GM12864 (cell line): ENCODE data around the gene SH3D19.

ENCODE experiments used
- DNase-seq: peaks from one replicate; pipeline ENCODE4 v3.0.0-alpha.2; 2011; ENCODE audit warnings: low read depth
- H3K4me3 ChIP-seq: 2 replicates; pipeline ENCODE4 v1.5.1; 2011; ENCODE audit warnings: mild to moderate bottlenecking, low read depth, low read length, control low read depth
- TF ChIP-seq, protein P1 (sequence below): IDR thresholded peaks from 2 replicates; pipeline ENCODE4 v1.5.1; 2011; ENCODE audit warnings: low read depth, mild to moderate bottlenecking, moderate library complexity, low read length, control low read depth, inconsistent platforms; ENCODE audit errors: missing control alignments

Gene SH3D19

DNA sequence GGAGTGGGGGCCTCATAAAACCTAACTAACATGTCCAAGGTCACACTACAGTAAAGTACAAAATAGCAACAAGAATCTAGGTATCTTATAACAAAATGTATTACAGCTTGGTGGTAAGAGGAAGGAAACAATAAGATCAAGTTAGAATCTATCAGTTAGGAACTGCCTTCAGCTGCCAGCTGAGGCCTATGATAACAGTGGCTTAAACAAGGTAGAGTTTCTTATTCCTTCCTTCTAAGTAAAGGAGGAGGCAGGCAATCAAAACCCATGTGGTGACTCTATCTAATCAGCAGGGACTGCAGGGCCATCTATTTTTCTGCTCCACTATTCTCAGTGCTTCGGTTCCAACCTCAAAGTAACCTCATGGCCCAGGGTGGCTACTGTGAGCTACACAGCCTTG lies 10.9 kb downstream of the SH3D19 start:
- TF ChIP-seq, protein P1, sequence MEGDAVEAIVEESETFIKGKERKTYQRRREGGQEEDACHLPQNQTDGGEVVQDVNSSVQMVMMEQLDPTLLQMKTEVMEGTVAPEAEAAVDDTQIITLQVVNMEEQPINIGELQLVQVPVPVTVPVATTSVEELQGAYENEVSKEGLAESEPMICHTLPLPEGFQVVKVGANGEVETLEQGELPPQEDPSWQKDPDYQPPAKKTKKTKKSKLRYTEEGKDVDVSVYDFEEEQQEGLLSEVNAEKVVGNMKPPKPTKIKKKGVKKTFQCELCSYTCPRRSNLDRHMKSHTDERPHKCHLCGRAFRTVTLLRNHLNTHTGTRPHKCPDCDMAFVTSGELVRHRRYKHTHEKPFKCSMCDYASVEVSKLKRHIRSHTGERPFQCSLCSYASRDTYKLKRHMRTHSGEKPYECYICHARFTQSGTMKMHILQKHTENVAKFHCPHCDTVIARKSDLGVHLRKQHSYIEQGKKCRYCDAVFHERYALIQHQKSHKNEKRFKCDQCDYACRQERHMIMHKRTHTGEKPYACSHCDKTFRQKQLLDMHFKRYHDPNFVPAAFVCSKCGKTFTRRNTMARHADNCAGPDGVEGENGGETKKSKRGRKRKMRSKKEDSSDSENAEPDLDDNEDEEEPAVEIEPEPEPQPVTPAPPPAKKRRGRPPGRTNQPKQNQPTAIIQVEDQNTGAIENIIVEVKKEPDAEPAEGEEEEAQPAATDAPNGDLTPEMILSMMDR = no peak
- DNase-seq = no peak
- no peak overlapping the region for H3K4me3 ChIP-seq

DNA sequence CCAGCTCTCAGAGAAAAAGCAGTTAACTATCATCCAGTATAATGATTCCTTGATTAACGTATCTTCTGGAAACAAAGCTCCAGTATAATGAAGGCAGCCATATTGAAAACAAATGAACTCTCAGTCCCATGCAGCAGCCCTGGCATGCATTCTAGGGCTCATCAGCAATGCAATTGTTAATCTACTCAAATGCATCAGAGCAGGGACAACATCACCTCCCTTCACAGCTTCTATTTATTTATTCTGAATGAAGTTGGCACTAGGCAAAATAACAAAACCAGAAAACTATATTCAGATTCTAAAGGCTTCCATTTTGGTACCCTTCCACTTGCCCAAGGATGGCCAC lies 11.4 kb downstream of the SH3D19 start:
- TF ChIP-seq, protein P1 = no peak
- DNase-seq = no peak
- no peak overlapping the region for H3K4me3 ChIP-seq

DNA sequence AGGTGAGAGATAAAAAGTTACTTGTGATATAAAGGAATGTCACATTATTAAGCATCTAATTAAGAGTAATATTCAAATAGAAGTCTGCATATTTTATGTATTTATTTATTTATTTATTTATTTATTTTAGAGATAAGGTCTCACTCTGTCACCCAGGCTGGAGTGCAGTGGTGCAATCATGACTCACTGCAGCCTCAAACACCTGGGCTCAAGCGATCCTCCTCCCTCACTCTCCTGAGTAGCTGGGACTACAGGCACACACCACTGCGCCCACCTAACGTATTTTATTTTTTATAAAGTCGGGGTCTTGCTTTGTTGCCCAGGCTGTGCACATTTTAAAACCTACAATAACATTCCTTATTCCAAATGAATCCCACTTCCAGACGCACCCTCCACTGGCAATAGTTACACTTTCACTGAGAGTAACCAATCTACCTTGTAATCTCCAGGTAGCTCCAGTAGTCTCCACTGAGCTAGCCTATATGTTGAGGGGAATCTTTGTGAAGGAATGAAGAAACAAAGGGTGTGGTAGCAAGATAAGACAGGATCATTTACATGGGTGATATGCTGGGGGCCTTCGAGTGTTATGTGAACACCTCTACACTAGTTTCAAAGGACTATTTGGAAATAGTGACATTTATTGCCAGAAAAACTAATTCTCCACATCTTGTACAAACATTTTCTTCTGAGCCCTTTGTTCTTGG lies 11.9 kb downstream of the SH3D19 start:
- no peak overlapping the region for H3K4me3 ChIP-seq
- TF ChIP-seq, protein P1 = no peak
- no peak for DNase-seq

DNA sequence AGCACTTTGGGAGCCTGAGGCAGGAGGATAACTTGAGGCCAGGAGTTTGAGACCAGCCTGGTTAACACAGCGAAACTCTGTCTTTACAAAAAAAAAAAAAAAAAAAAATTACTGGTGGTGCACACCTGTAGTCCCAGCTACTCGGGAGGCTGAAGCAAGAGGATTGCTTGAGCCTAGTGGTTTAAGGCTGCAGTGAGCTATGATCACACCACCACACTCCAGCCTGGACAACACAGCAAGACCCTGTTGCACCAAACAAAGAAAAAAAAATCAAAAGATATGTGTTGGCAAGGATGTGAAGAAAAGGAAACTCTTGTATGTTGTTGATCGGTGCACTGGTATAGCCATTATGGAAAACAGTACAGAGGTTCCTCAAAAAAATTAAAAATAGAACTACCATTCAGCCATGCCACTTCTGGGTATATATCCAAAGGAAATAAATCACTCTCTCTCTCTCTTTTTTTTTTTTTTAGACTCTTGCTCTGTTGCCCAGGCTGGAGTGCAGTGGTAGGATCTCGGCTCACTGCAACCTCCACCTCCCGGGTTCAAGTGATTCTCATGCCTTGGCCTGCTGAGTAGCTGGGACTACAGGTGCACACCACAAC lies 15.2 kb downstream of the SH3D19 start:
- H3K4me3 ChIP-seq = no peak overlapping the region
- DNase-seq = no peak
- TF ChIP-seq, protein P1 = no peak

DNA sequence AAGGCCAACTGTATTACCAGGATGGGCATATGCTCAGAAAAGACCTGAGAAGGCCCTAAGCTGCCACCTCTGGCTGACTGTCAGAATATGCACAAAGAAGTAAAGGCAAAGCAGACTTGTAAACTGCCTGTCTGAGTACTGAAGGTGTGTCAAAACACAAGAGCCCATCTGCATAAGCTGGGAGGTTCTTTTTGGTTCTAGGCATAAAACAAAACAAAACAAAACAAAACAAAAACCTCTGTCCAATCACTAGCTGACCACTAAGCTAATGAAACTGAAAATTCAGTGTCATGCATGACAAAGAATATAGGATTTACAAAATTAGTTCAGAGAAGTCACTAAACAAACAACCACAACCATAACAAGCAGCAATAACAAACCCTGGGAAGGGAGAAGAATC lies 20.6 kb downstream of the SH3D19 start:
- TF ChIP-seq, protein P1 = no peak
- DNase-seq = peak; percentile 2
- H3K4me3 ChIP-seq = no peak overlapping the region

DNA sequence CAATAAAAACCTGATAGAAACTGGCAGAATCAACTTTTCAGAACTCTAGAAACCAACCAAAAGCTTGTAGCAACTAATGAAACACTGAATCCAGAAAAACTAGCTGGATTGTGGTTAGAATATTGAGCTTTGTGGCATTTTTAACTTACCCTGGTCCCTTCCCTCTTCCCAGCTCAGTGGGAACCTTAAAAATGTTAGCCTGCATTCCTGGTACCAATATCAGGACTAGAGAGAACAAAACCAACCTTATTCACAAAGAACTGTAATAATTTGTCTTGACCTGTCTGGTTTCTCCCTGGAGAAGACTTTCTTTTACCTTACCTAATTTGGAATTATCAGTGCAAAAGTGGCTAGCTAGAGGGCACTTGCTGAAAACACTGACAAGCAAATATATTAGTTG lies 21.2 kb downstream of the SH3D19 start:
- no peak overlapping the region for H3K4me3 ChIP-seq
- TF ChIP-seq, protein P1 = no peak
- no peak for DNase-seq

DNA sequence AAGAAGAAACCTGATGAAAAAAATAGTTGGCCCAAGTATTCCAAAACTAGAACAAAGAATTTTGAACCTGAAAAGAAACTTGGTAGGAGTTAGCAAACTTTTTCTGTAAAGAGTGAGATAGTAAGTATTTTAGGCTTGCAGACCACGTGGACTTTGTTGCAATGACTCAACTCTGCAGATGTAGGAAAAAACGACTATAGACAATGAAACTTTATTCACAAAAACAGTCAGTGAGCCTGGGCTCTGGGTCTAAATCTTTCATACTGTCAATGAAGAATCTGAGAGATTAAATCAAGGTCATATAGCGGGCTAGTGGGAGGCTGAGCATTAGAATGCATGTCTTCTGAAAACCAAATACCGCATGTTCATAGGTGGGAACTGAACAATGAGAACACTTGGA lies 23.0 kb downstream of the SH3D19 start:
- TF ChIP-seq, protein P1 = no peak
- DNase-seq = no peak

More for the DNA sequence above, 23.0 kb downstream of the SH3D19 start:
- H3K4me3 ChIP-seq = no peak overlapping the region
